CD4-positive, alpha-beta T cell (primary cell): Measurements from ENCODE around the gene ALDH1A1. TPM values are rescaled to one million over a fixed set of nuclear protein-coding genes. Genes with fewer than 3 reads are reported as not detected.

ENCODE experiments used
- ATAC-seq: fragments of 200-7000 bp; cut with Tn5 transposase; one replicate; pipeline ENCODE4 v1.10.0; 2022; ENCODE audit warnings: mild to moderate bottlenecking; ENCODE audit not compliant: poor library complexity
- CTCF ChIA-PET: fragments of 350-600 bp; sonication (Branson Sonifier 250); formaldehyde crosslinking; loops from one replicate; lab custom pipeline; 2021; ENCODE audit warnings: antibody characterized with exemption, inconsistent platforms; lab: Charles Lee
- POLR2A ChIA-PET: fragments of 350-600 bp; sonication (Branson Sonifier 250); formaldehyde crosslinking; loops from one replicate; lab custom pipeline; 2021; ENCODE audit warnings: antibody characterized with exemption, inconsistent platforms; lab: Charles Lee
- DNase-seq, 14 experiments: peaks; one replicate each; pipeline ENCODE4 v3.0.0-alpha.2; 2013 to 2020; ENCODE audit warnings: mixed read lengths in 2 of 14
- H3K27ac ChIP-seq, 2 donors: one replicate each; pipeline versions ENCODE4 v1.5.1 to v1.7.0; 2013; ENCODE audit warnings: low read length in 2 of 2, low read depth in 1 of 2, mild to moderate bottlenecking in 1 of 2
- H3K27me3 ChIP-seq, 2 experiments: 1 replicate in 1 of 2; 2 replicates in 1 of 2; pipeline versions ENCODE4 v1.6.1 to v1.7.0; 2013; ENCODE audit warnings: low read length in 2 of 2, control low read depth in 1 of 2, mild to moderate bottlenecking in 1 of 2, moderate library complexity in 1 of 2; ENCODE audit not compliant: insufficient read depth in 2 of 2, control insufficient read depth in 1 of 2
- H3K36me3 ChIP-seq: one replicate; pipeline ENCODE4 v1.6.1; 2013; ENCODE audit warnings: low read length, control low read depth; ENCODE audit not compliant: insufficient read depth
- H3K4me1 ChIP-seq: one replicate; pipeline ENCODE4 v1.6.1; 2013; ENCODE audit warnings: low read length, control low read depth; ENCODE audit not compliant: insufficient read depth
- H3K4me3 ChIP-seq: one replicate; pipeline ENCODE4 v1.5.1; 2013; ENCODE audit warnings: mild to moderate bottlenecking, low read length, moderate library complexity
- H3K9me3 ChIP-seq, 2 experiments: 1 replicate in 1 of 2; 2 replicates in 1 of 2; pipeline versions ENCODE4 v1.6.1 to v1.7.0; 2013; ENCODE audit warnings: low read length in 2 of 2, mild to moderate bottlenecking in 2 of 2, control low read depth in 1 of 2, moderate library complexity in 1 of 2; ENCODE audit not compliant: control insufficient read depth in 1 of 2, insufficient read depth in 1 of 2
- H3K27ac Mint-ChIP-seq: one replicate; pipeline ENCODE4 v1.8.0; 2020; ENCODE audit warnings: mixed read lengths
- H3K27me3 Mint-ChIP-seq: one replicate; pipeline ENCODE4 v1.8.0; 2021; ENCODE audit warnings: mixed read lengths
- H3K36me3 Mint-ChIP-seq: one replicate; pipeline ENCODE4 v1.8.0; 2021; ENCODE audit warnings: low read depth, mixed read lengths
- H3K4me1 Mint-ChIP-seq: one replicate; pipeline ENCODE4 v1.8.0; 2021; ENCODE audit warnings: low read depth, mixed read lengths
- H3K4me3 Mint-ChIP-seq: one replicate; pipeline ENCODE4 v1.8.0; 2020; ENCODE audit warnings: mild to moderate bottlenecking, mixed read lengths
- H3K9me3 Mint-ChIP-seq: one replicate; pipeline ENCODE4 v1.8.0; 2020; ENCODE audit warnings: mixed read lengths
- intact Hi-C, 2 experiments: fragments of 100-400 bp; cut with DNase I in 1 of 2; cut with micrococcal nuclease in 1 of 2; formaldehyde crosslinking; loops; one replicate each; pipeline versions ENCODE4 v1.15.1 to v1.9.0; 2023 to 2025; cut with DNase I, micrococcal nuclease
- total RNA-seq, 174 experiments: library from RNA in 2 of 174; stranded (reverse) in 2 of 174; gene quantifications; one replicate each; pipeline ENCODE4 v1.2.3 and lab custom pipeline; 2021 to 2026
- TF ChIP-seq, protein P1 (sequence below): fragments of 200-600 bp; IDR thresholded peaks from one replicate; pipeline ENCODE4 v1.8.0; 2022; ENCODE audit warnings: antibody characterized with exemption, mild to moderate bottlenecking

Gene ALDH1A1
- total RNA-seq, 2 experiments from 2014 or later: 0.39 TPM; not detected in 1

DNA sequence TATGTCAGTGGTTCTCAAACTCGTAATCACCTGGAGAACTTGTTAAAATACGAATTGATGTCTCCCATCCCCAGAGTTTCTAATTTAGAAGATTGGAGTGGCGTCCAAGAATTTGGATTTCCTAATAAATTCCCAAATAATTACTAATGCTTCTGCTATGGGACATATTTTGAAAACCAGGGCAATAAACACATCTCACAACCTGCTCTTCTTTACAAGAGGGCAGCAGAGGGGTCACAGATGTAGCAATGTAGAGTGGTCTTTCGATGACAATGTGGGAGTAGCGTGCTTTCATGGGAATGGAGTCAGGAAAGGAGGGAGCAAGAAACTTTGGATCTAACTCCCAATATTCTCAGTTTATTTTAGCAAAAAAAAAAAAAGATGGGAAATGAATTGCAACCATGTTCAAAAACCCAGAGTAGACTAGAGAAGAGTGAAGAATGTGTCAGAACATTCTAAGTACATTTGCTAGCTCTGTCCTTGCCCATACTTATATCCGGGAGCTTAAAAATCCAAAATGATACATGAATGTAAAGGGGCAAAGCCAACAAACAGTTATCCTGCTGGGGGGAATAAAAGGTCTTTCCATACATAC lies 33.8 kb upstream of the ALDH1A1 start:
- DNase-seq: no peak
- ATAC-seq: no peak
- no peak overlapping the region for H3K27ac ChIP-seq
- H3K27me3 ChIP-seq: no peaks in the 10 kb centered on the region
- no peaks in the 10 kb centered on the region for H3K9me3 ChIP-seq
- Mint-ChIP-seq H3K4me1 (no peaks in the 10 kb centered on the region), H3K4me3 (no peak overlapping the region), H3K9me3 (no peaks in the 10 kb centered on the region), H3K36me3 (no peaks in the 10 kb centered on the region), H3K27me3 (no peaks in the 10 kb centered on the region), H3K27ac (no peak overlapping the region)
- TF ChIP-seq, protein P1, sequence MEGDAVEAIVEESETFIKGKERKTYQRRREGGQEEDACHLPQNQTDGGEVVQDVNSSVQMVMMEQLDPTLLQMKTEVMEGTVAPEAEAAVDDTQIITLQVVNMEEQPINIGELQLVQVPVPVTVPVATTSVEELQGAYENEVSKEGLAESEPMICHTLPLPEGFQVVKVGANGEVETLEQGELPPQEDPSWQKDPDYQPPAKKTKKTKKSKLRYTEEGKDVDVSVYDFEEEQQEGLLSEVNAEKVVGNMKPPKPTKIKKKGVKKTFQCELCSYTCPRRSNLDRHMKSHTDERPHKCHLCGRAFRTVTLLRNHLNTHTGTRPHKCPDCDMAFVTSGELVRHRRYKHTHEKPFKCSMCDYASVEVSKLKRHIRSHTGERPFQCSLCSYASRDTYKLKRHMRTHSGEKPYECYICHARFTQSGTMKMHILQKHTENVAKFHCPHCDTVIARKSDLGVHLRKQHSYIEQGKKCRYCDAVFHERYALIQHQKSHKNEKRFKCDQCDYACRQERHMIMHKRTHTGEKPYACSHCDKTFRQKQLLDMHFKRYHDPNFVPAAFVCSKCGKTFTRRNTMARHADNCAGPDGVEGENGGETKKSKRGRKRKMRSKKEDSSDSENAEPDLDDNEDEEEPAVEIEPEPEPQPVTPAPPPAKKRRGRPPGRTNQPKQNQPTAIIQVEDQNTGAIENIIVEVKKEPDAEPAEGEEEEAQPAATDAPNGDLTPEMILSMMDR: no peak
- intact Hi-C loops: no loop called here
- CTCF ChIA-PET: no interaction called here
- POLR2A ChIA-PET: no interaction called here
- no peaks in the 10 kb centered on the region for H3K36me3 ChIP-seq
- no peaks in the 10 kb centered on the region for H3K4me1 ChIP-seq
- no peak overlapping the region for H3K4me3 ChIP-seq

DNA sequence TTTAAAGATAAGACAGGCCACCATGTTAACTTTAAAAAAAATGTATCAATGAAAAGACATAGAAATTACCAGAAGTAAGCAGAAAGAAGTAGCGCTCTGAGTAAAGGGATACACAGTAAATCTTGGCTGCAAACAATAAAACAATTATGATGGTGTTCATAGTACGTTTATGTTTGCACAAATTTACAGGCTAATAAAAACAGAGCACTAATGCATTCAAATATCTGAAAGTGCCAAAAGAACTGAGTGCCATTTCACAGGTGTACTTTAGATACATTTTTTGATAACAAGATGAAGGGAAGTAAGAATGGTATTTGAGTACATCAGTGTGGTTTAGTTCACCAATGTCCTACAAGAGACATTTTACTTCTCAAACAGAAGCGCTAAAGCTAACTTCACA lies 32.9 kb upstream of the ALDH1A1 start:
- no peaks in the 10 kb centered on the region for H3K27me3 Mint-ChIP-seq
- no peak overlapping the region for H3K4me3 Mint-ChIP-seq
- no peaks in the 10 kb centered on the region for H3K36me3 Mint-ChIP-seq
- no peaks in the 10 kb centered on the region for H3K9me3 Mint-ChIP-seq
- no peaks in the 10 kb centered on the region for H3K36me3 ChIP-seq
- no peak overlapping the region for H3K4me3 ChIP-seq
- no peaks in the 10 kb centered on the region for H3K4me1 Mint-ChIP-seq
- ChIA-PET CTCF (no interaction called here), POLR2A (no interaction called here)
- no peaks in the 10 kb centered on the region for H3K27me3 ChIP-seq
- intact Hi-C loops: no loop called here
- H3K4me1 ChIP-seq: no peaks in the 10 kb centered on the region
- TF ChIP-seq, protein P1: no peak
- no peak overlapping the region for H3K27ac Mint-ChIP-seq
- no peak for ATAC-seq
- H3K9me3 ChIP-seq: no peaks in the 10 kb centered on the region
- no peak for DNase-seq
- no peak overlapping the region for H3K27ac ChIP-seq

DNA sequence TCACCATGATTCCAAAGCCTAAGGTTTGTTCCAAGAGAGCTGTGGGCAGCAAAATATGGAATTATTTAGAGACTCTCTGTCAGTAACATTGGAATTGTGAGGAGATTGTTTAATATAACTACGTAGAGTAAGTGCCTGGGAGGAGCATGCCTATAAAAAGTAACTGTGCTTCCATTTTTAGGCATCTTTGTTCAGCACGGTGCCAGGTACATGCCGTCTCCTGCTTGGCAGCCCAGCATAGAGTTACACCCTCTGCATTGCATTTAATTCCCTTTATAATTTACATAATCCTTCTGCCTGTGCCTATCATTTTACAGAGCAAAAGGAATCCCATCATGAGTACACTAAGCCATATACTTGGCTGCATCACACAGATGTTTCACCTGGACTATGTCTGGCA lies 32.1 kb upstream of the ALDH1A1 start:
- Histone ChIP-seq H3K27ac (no peak overlapping the region), H3K27me3 (no peaks in the 10 kb centered on the region), H3K4me1 (no peaks in the 10 kb centered on the region), H3K9me3 (no peaks in the 10 kb centered on the region), H3K4me3 (no peak overlapping the region), H3K36me3 (no peaks in the 10 kb centered on the region)
- Mint-ChIP-seq H3K4me1 (no peaks in the 10 kb centered on the region), H3K4me3 (no peak overlapping the region), H3K9me3 (no peaks in the 10 kb centered on the region), H3K27ac (no peak overlapping the region), H3K36me3 (no peaks in the 10 kb centered on the region), H3K27me3 (no peaks in the 10 kb centered on the region)
- ChIA-PET CTCF (no interaction called here), POLR2A (no interaction called here)
- TF ChIP-seq, protein P1: no peak
- DNase-seq (no peak), ATAC-seq (no peak)
- intact Hi-C loops: no loop called here
